T1000 (cell line): ENCODE data around the gene EPHX1.
"Not testable (repeated sequence)": the region's sequence is repeated elsewhere in the genome, so short reads cannot be mapped to it uniquely, and the experiment has no call there.

Experiments
- DNase-seq: peaks from one replicate; lab custom pipeline; 2025; ENCODE audit warnings: mixed read lengths; lab: John Stamatoyannopoulos, UW

The EPHX1 gene

DNA sequence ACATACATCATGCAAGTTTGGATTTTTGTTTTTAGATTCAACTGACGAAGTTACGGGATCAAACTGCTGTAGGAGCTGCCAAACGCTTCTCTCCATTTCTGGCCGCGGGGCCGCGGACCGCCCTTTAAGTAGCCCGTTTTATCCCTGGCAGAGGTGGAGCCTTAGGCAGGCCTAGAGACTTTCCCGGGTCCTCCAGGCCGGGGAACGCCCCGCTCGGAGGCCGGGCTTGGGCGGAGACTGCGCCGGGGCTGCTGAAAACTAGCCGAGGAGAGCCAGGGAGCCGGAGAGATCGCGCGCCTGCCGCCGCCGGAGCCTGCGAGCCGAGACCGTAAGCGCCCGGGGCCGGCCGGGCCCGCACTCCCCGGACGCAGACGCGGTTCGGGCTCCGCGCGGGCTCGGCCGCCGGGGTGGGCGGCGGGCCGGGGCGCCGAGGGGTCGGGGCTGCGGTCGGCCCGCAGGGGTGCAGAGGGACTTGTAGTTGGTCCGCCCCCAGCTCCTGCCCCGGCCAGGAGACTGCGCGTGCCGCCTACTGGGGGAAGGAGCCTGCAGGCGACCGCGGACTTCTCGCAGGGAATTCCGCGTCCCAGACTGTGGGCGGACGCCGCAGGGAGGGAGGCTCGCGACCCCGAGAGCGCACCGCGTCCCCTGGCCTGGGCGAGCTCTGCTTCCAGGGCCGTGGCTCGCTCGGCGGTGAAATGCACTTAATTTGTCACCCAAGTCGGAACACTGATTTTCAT, at the start of gene EPHX1:
Gene EPHX1, plus strand, starts transcription at position 283 of the 737 bp plus-strand sequence. CDS start 18,606 bp downstream, outside the sequence.
- DNase-seq = peak; percentile 84

DNA sequence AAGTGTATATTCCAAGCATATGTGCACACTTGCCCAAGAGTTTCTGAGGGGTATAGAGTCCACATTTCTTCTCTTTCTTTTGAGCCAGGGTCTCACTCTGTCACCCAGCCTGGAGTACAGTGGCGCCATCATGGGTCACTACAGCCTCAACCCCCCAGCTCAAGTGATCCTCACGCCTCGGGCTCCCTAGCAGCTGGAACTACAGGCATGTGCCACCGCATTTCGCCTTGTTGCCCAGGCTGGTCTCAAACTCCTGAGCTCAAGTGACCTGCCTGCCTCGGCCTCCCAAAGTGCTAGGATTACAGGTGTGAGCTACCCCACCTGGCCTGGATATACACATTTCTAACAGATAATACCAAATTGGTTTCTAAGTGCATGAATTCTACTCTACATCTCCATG, 49.4 kb upstream of the EPHX1 start:
- no peak for DNase-seq

DNA sequence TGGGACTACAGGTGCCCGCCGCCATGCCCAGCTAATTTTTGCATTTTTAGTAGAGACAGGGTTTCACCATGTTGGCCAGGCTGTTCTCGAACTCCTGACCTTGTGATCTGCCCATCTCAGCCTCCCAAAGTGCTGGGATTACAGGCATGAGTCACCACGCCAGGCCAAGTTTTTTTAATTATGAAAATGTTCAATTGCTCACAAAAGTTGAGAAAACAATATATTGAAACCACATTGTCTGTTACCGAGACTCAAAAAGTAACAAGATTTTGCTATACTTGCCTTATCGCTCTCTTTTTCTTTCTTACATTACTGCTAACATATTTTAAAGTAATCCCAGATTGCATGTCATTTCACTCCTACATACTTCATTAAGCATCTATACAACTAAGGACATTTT, 48.5 kb upstream of the EPHX1 start:
- DNase-seq = not testable (repeated sequence)

DNA sequence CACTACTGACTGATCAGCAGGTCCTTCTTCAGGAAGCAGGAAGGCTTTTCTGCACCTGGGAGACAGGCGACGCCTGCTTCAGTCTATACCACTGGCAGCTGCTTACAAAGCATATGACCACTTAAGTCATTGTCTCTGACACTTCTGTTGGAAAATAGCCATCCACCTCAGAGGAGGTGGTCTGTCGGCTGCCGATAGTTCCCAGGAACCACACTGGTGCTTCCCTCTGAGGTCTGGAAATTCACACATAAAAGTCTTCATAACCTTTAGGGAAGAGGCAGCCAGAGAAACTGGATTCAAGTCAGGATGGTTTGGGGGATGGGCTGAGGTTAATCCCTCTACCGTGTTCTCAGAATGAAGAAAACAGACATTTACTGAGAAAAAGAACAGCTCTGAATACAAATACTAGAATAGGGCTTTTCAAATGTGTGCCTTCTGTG, 47.9 kb upstream of the EPHX1 start:
- no peak for DNase-seq

DNA sequence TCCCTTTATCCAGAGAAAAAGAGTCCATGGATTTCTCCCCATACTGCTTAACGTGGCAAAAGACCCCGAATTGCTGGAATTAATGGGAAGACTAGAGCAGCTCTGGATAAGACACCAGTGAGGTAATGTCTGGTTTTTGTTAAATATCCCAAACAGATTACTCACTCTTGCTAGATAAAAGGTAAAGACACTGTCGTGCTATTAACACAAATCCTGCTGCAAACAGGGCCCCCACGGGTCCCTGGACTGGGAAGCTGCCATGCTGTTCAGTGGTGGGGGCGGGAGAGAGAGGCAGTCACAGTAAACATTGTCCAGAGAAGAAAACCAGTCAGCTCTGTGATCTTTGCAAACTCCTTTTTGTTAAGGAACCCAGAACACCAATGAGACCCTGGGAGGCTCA, 47.5 kb upstream of the EPHX1 start:
- DNase-seq = no peak

DNA sequence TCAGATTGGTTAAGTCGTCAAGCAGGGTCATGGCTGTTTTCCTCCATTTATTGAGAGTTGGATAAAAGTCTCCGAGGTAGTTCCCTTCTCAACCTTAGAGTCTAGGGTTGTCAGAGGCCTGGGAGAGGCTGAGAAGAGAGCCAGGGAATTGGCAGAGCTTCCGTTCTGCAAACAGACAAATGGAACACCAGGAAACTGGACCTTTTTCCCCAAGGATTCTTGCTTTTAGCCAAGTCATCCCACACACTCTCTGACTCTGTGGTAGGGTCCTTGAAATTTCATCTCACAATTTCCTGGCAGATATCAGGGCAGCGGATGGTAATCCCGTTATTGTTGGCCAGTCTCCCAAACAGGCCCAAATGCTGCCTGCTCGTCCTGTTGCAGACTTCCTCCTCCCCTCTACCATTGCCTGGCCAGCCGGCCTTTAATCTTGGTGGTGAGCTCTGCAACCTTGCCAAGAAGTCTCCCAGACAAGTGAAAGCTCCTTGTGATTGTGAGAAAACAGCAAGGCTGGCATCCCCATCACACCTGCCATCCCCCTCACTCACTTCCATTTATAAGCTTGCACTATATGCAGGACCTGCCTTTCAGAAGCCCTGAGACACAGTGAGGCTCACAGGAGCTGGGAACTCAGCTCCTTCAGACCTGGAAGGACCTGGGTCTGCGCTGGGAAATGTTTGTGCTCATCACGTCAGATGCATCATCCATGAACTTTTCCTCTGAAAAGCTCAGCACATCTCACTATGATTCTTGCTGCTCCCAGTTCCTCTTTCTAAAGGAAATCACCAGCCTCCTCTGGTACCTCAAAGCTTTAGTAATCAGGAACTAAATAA, 46.0 kb upstream of the EPHX1 start:
- DNase-seq = no peak

DNA sequence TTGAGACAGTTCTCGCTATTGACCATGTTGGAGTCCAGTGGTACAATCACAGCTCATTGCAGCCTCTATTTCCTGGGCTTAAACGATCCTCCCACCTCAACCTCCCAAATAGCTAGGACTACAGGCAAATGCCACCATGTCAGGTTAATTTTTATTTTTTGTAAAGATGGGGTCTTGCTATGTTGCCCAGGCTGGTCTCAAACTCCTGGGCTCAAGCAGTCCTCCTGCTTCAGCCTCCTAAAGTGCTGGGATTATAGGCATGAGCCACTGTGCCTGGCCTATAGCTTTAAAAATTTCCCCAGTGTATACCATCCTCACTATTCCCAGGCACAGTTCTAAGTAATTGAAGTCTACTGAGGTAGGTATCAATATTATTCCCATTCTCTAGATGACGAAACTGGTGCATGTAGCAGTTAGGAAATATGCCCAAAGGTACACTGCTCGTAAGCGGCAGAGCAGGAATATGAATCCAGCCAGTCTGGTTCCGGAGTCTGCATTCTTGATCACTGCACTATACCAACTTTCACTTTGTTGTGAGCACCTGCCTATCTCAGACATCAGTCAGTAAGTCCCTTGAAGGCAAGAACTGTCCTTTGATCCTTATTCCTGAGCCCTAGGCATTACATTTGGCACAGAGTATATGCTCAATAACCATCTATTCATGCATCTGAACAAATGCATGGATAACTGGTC, 43.8 kb upstream of the EPHX1 start:
- no peak for DNase-seq

DNA sequence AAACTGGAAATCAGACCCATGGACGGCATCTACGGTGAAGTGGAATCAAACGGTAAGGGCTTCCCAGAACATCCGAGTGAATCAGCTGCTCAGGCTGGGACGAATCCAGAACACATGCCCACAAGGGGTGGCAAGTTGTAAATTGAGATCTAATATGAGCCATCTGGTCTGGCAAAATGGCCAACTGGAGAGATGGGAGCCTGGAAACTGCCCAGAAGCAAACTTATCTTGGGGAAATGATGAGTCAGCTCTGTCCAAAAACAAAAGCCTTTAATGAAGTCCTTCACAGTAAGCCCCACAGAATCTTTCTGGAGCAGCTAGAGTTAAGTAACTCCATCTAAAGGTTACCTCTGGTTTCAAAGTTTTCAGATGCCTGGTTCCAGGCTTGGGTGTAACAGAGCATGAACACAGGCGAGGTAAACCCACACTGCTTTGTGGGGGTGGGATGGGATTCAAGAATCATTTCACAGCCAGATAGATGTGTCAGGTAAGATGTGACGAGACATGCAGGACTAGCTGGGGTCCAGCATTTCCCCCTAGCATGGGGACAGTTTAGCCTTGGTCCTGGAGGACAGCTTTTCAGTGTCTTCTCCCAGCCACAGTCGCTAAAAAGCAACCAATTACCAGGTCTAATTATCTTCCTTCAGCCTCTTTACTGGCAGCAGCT, 42.8 kb upstream of the EPHX1 start:
- peak; percentile 59 for DNase-seq

DNA sequence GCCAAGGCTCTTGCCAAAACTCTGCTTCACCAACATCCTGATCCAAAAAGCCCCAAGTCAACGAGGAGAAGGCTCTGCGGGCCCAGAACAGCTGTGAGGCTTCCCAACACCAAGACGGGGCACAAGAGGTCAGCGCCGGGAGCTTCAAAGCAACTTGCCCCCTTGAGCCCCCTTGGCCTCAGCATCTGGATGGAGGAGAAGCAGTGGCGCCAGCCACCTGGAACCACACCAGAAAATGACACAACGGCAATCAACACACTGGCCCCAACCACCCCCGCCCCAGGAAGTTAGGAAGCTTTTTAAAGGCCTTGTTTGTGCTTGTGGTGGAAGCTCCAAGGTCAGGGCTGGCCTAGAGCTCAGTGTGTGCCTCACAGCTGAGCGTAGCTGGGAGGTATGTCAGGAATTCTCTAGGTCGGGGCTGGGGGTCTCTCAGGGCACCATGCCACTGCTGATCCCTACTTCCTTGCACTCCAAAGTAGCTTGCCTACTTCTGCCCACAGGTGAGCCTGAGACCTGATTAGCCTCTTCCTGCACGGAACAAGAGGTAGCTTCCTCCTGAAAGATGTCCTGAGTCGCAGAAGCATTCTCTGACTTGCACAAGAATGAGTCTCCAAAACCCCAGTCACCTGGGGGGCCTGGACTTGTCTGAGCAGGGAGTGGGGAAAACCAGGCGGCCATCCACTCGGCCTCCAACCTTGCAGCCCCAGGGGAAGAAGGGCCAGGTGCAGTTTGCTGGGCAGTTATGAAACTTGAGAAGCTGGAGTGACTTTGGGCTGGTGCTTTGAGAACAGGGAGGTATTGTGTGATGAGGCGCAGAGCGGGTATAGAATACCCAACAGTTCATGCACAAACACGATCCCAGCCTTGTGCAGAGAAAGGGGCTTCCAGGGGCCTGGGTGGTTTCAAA, 42.0 kb upstream of the EPHX1 start:
- DNase-seq = no peak

DNA sequence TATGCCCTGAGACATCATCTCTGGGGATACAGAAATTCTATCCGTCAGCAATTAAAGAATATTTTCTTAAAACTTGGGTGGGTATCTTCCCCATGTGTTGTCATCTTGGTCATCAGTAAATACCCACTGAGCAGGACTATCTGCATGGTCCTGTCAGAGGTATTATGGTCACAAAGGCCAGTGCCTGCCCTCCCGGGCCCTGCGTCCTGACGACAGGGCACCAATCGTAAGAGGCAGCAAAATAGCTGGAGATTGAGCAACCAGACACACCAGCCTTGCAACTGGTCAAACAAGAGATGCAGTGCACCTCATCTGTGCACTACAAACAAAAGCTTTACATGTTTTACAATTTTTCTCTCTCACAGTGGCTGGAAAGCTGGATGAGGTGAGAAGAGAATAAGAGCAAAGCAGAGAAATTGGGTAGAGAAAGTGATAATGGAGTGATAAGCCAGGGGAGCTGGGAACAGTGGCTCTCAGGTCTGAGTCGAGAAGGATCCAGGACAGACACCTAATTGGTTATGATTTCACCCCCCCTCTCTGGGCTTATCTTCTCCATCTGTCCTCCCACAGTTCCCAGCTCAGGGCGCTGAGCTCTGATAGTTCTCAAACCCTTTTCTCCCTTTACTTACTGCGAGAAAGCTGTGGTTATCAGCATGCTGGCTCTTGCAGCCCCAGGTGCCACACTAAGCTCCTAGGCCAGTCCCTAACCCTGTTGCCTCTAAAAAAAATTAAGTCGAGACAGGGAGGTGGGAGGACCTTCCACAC, 41.1 kb upstream of the EPHX1 start:
- no peak for DNase-seq

DNA sequence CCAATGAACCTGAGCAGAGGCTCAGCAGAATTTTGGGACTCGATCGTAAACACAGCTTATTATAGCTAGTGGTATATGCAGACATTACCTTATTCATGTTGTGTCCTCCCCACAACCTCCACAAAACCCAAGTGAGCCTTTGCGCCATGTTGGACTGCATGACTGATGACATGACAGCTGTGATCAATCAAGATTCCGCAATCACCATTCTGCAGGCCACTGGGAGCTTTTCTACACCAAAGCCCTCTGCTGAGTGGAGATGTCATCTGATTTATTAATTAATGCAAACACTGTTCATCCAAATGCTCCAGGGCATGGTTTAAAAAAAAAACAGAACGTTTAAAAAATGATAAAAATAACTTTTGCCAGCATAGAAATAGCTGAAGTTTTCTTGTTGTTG, 40.2 kb upstream of the EPHX1 start:
- DNase-seq = no peak

DNA sequence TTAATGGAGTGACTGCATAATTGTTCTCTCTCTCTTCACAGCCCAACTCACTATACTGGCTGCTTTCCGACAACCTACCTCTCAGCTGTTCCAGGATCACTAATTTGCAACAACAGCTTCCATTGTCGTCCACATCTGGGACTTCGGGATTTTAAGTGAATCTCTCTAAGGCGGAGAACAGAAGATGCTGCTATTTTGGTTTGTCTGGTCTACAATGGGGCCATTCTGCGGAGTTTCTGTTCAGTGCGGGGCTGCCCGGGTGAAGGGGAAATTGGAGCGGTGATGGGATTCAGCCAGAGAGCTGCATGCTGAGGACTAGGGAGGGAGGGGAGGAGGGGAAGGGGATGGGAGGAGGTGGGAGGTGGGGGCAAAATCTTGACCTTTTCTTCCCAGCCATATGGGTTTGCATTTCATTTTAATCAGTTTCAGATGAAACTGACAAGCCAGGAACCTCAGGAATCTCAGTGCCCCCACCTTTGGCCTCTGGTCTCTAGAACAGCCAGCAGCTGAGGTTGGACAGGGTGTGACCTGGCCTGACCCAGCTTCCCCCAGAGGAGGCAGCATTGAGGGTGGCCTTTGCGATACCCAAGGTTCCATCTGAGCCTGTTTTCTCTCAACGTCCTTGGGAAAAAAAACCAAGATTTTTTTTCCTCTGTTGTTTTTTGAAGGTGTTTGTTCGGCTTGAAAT, 39.2 kb upstream of the EPHX1 start:
- DNase-seq = no peak

DNA sequence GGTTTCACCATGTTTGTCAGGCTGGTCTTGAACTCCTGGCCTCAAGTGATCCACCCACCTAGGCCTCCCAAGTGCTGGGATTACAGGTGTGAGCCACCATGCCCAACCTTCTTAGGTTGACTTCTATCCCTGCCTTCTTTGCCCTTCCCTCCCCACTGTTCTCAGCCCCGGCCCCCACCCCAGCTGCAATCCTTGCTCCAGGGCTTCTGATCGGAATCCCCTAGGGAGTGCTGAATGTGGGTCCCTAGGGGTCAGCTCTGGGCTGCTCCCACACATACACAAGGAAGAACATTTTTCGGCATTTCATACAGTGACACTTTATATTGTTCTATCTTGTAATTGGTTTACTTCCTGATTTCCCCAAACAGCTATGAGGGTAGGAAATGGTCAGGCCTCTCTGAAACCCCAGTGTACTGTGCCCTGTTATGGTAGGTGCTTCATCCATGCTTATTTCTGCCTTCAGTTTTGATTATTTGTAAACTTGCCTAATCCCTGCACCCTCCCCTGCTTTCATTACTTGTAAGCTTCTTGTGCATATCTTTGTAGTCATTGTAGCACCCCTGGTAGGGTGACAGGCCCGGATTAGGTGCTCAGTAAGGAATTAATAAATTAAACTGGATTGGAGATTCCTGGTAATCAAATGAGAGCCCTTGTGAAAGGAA, 38.1 kb upstream of the EPHX1 start:
- DNase-seq = no peak

DNA sequence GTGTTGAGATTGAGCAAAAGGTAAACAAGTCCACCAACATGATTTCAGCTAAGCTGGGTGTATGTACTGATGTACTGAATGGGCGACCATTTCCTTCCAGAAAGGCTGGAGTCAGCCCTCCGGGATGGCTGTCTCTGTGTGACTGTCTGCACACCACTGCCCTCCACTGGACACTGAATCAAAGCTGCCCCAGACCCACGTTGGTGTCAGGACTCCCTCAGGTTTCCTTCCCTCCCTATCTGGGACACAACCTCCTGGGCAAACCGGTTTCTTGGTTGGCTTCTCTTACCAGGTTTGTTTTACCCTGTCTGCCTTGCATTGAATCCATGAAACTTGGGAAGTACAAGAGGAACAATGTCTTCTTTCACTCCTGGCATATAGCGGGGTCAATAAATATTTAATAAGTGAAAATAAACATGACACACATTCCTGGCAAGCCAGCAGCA, 37.6 kb upstream of the EPHX1 start:
- DNase-seq = peak; percentile 78

DNA sequence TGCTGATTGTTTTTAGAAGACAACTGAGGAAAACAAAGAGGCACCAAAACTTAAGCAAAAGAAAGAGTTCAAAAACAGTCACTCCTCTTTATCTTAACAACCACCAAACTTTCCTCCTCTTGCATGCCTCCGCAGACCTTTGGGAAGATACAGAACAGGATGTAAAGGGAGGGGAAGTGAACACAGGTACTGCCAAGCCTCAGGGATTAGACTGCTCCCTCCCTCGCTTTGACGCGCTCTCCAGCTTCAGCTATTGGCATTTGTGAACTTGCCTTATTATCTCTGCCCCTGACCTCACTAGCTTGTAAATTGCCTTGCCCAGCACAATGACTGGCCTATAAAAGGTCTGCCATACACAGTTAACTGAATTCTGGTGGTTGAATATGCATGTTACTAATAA, 37.1 kb upstream of the EPHX1 start:
- DNase-seq = no peak

DNA sequence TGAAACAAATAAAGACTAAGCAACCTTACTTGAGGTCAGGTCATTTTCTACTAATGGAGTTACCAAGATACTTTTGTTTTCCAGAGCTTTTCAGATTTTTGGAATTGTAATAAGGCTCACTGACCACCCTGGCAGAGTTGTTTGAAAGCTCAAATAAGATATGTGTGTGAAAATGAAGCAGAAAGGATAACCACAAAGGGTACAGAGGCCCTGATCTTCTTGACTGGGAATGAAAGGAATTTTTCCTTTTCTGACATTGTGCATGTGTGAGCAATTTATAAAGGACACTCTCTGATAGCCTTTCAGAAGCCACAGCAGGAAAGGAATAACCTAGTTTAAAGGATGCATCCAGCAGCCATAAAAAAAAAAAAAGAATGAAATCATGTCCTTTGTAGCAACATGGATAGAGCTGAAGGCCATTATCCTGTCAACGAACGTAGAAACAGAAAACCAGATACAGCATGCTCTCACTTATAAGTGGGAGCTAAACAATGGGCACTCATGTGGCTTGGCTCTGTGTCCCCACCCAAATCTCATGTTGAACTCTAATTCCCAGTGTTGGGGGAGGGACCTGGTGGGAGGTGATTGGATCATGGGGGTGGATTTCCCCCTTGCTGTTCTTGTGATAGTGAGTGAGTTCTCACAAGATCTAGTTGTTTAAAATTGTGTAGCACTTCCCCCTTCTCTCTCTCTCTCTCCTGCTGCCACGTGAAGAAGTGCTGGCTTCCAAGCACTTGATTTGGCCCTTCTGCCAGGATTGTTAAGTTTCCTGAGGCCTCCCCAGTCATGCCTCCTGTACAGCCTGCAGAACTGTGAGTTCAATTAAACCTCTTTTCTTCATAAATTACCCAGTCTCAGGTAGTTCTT, 35.4 kb upstream of the EPHX1 start:
- no peak for DNase-seq

DNA sequence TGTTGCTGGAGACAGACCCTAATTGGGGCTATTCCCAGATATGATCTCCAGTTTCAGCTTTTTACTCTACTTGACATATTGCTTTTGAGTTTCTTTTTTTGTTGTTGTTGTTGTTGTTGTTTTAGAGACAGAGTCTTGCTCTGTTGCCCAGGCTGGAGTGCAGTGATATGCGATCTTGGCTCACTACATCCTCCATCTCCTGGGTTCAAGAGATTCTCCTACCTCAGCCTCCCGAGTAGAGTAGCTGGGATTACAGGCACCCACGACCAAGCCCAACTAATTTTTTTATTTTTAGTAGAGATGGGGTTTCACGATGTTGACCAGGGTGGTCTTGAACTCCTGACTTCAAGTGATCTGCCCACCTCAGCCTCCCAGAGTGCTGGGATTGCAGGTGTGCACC, 33.6 kb upstream of the EPHX1 start:
- no peak for DNase-seq

DNA sequence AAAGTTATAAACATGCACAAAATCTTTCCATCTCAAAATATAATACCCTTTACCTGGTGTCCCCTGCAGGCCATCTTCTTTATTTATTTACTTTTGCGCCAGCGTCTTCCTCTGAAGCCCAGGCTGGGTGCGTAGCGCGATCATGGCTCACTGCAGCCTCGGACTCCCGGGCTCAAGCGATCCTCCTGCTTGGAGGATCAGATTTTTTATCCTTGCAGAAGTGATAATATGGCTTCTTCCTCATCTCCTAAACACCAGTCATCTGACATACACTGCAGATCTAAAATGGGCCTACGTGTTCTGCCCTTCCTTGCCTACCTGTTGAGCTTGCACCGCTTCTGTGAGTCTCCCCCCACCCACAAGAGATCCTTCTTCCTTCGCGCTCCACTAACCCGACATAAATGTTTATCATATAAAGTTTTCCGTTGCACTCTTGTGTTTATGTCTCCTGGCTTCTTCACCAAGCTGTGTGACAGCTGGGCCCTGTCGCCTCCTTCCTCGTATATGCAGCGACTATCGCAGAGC, 32.8 kb upstream of the EPHX1 start:
- no peak for DNase-seq
